Hematopoietic multipotent progenitor cell treated with erythropoietin and hydrocortisone succinate and interleukin-3 and kit ligand, for 6 days (in vitro differentiated cells): ENCODE data around the gene MAP3K1.
A peak's percentile ranks its signal among the peaks of the same experiment; 100 is the strongest.
"Not testable (repeated sequence)": the region's sequence is repeated elsewhere in the genome, so short reads cannot be mapped to it uniquely, and the experiment has no call there.

ENCODE experiments used
- DNase-seq: peaks from one replicate; pipeline ENCODE4 v3.0.0-alpha.2; 2015

The MAP3K1 gene

GRCh38 chr5:56814963-56815657 lies at the start of gene MAP3K1:
Gene MAP3K1 (plus strand): TSS chr5:56815549. CDS start chr5:56815574, 25 bp downstream.
- peak; percentile 79 for DNase-seq

DNA sequence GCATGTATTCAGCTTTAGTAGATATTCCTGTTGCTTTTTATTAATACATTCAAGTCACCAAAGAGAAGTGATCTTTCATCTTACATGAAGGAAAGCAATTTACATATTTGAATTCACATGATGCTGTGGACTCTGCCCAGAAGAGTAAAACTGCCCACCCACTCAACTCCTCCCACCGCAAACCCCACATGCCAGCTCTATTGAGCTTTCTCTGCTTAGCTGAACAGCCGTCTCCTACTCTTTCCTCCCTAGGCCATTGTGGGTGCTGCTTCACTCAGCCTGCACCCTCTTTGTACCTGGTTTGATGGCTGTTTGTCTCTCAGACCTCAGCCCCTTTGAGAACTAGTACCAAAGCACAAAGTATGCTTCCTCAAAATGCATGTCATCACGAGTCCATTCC lies 48.4 kb upstream of the MAP3K1 start:
- DNase-seq, result no peak

DNA sequence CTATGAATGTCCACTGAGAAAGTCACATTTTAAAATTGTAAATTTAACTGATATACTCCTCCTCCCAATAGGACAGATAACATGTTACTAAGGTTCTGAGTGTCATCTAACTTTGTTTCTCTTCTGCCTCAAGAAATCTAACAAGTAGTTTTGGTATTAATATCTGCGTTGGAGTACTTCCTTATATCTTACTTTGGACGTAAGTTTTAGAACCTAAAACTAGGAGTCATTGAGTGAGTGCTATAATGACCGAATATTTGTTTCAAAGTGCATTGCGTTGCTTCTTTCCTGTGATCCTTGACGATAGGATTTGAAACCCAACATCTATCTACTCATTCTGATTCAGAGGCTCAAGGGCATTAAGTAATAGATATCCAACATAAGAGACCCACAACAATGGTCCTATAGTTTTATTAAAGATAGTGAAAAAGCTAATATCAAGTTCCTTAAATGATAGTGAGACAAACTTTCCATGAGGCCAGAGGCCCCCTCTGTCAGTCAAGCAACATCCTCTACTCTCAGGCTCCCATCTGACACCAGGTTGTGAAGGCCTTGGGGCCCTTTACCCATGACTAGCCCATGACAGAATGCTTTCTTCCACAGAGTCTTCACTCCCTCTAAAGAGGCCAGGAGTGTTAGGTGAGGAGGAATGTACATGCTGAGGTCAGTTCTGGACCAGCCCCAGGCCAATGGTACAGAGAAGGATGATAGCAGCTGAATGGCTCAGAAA lies 45.3 kb upstream of the MAP3K1 start:
- DNase-seq, result no peak

DNA sequence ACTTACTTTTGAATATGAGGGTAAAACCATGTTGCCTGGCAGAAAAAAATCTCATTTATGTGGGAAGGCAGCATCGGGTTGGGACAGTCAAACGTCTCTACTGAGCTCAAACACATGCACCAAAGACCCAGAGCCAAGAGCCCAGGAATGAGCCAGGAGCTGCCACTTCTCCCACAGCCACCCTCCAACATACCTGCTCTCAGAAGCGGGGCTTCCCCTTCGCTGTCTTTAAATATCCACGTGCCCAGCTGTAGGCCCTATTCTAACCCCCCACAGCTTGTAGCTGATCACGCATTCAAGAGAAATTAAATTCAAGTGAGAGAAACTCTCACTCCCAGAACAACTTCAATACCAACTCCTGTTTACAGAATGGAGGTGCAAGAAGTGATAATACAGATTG lies 42.6 kb upstream of the MAP3K1 start:
- DNase-seq, result no peak

- DNase-seq, result no peak
Measured at GRCh38 chr5:56774957-56775356, 40.4 kb upstream of the MAP3K1 start.

DNA sequence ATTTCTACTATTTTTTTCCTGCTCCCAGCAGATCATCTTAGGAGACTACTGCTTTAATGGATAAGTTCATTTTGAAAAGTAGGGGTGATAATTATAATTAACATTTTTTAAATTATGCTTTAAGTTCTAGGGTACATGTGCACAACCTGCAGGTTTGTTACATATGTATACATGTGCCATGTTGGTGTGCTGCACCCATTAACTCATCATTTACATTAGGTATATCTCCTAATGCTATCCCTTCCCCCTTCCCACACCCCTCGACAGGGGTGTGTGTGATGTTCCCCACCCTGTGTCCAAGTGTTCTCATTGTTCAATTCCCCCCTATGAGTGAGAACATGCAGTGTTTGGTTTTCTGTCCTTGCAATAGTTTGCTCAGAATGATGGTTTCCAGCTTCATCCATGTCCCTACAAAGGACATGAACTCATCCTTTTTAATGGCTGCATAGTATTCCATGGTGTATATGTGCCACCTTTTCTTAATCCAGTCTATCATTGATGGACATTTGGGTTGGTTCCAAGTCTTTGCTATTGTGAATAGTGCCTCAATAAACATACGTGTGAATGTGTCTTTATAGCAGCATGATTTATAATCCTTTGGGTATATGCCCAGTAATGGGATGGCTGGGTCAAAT lies 39.0 kb upstream of the MAP3K1 start:
- not testable (repeated sequence) for DNase-seq

GRCh38 chr5:56783261-56783660 lies 32.1 kb upstream of the MAP3K1 start:
- no peak for DNase-seq

DNA sequence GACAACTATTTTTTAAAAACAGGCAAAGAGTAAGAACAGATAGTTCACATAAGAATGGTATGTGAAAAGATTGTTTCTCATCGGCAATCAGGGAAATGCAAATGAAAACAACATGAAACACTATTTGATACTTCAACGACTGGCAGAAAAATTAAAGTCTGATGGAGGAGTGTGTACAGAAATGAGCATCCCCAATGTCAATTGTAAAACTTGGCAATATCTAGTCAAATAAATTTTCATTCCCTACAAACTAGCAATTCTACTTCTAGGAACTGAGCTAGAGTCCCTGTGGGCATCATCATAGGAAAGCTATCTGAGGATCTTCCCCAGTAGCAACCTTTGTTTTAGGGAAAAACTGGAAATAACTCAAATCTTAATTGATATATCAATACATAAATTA lies 29.0 kb upstream of the MAP3K1 start:
- no peak for DNase-seq

GRCh38 chr5:56791396-56791795 lies 24.0 kb upstream of the MAP3K1 start:
- no peak for DNase-seq

DNA sequence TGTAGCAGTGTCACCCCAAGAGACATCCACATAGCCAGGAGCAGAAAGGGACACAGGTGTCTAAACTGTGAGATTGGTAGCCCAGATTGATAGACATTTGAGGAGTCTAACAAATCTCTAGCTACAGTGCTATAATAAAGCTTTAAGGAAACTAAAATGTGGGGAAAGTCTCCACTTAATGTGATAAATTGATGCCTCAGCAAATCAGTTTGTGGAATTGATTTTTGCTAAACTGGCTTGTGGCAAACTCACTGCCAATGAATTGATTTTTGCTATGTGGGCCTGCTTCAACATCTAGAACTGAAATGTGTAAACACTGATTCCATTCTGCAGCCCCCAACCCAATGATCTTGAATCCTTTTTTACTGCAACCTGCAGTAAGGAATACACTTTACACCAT lies 16.8 kb upstream of the MAP3K1 start:
- DNase-seq, result no peak

DNA sequence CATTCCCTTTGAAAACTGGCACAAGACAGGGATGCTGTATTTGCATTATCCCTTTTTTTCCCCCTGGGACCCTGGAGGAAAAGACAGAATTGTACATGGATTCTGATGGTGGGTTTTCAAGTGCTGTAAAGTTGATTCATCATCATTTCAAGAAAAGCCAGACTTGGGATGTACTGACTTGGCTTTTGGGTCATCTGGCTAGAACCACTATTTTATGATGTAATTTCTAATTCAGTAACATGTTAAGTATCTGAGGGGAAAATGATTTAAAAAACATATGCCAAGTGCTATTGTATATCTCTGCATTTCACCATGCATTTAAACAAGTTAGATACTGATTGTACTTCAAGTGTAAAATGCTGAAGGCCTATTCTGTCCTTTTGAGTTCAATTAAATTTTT lies 15.2 kb upstream of the MAP3K1 start:
- DNase-seq, result no peak

DNA sequence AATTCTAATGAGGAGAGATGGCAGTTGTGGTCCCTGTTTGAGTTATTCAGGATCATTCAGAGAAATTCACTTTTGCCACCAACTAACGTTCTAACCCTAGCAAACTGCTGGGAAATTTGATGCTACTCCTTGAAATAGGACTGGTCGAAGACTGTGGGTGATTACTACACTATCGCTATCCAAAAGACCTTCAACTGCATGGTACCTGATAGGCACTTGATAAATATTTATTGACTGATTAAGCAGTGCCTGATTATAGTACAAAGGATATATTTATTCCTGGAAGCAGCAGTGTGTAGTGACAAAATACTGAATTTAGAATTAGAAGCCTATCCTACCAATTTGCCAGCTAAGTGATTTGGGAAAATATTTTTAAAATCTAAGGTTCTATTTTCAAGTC lies 14.1 kb upstream of the MAP3K1 start:
- DNase-seq, result no peak

DNA sequence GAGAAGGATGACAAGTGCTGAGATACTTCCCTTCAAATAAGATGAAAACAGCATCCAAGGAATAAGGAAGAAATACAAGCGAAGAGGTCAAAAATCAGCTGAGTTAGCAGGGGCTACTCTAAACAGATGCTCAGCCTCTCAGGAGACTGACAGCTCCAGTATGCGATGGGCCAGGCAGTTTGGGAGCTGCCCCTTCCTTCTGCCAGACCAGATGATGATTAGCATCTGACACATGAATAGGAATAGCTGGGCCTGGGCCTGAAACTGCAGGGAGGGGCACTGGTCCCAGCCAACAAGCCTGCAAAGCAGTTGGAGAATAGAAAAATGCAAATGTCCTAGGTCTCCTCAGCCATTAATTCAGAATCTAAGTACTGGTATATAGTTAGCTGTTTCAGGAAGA lies 13.1 kb upstream of the MAP3K1 start:
- DNase-seq, result no peak

DNA sequence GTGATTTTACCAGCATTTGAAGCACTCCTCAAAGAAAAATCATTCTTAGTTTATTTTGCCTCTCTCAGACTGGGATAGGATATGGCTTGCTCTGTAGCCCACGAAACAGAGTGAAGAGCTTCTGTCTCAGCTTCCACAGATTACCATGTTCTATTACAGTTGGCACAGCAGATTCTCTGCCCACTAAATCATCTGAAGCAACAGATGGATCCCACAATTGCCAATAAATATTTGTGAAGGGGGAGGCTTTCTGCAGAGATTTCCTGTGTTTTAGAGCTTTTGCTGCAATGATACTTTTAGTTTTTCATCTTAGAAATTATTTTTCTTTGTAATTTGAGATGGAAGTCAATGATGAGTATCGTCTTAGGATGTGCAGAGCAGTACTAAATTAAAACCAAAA lies 12.3 kb upstream of the MAP3K1 start:
- no peak for DNase-seq

GRCh38 chr5:56803894-56804293 lies 11.5 kb upstream of the MAP3K1 start:
- DNase-seq, result no peak

- no peak for DNase-seq
Measured at GRCh38 chr5:56807679-56808078, 7.7 kb upstream of the MAP3K1 start.

- no peak for DNase-seq
Measured at GRCh38 chr5:56808211-56808610, 7.1 kb upstream of the MAP3K1 start.

DNA sequence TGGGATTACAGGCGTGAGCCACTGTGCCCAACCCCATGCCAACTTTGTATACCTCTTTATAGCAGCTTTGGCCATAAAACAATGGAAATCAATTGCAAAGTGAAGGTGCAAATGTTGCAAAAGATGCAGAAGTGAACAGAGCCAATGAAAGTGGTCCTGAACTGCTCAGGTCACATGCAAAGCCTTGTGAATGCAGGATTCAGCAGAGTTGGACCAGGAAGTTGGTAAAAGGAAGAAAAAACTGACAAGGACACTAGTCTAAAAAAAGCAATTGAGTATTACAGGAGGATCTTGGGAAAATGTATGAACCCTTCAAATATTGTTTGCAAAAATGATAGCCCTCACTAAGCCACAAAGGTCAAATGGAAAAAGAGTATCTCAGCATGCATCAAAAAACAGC lies 4.5 kb upstream of the MAP3K1 start:
- DNase-seq, result no peak

GRCh38 chr5:56812110-56812509 lies 3.2 kb upstream of the MAP3K1 start:
- DNase-seq, result peak; percentile 88

GRCh38 chr5:56813302-56813701 lies 2.0 kb upstream of the MAP3K1 start:
- DNase-seq, result no peak

DNA sequence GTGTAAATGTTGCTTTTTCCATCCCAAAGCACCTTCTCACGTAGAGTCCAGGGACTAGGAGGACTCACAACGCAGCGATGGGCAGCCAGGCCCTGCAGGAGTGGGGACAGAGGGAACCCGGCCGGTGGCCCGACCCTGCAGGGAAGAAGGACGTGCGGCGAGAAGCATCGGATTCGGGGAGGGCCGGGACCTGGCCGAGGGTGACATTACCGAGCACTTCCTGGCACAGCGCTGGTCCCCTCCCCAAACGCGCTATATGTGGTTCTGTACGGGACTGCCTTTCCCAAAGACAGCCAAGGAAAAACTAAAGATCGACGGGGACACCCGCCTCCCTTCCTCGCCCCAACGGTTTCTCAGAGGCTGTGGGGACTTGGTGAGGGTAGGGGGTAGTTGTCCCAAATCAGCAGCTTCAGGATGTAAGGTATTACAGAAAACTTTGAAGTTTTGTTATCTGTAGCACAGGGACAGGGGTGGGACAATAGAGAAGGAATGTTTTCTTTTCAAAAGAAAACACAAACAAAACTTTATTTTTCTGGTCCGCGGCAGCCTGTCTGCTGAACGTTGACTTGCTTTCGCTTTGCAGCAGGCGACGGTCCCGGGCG lies 887 bp upstream of the MAP3K1 start:
- DNase-seq, result peak; percentile 29

GRCh38 chr5:56815658-56816545 lies 553 bp downstream of the MAP3K1 start:
- peak; percentile 63 for DNase-seq
